Measurements from ENCODE around the gene ACIN1.
A peak's percentile ranks its signal among the peaks of the same experiment; 100 is the strongest.

Gene ACIN1

GRCh38 chr14:23105348-23105824 is 10.4 kb upstream of the ACIN1 start:
- no peak overlapping the region for H3K4me3 ChIP-seq (ENCODE audit: low read depth, low read length)
- TF ChIP-seq CTCF (conservative IDR thresholded peaks at IDR 0.05; ENCODE audit: low read depth, low read length): no peak
- no peak for DNase-seq (ENCODE audit: low read depth)

DNA sequence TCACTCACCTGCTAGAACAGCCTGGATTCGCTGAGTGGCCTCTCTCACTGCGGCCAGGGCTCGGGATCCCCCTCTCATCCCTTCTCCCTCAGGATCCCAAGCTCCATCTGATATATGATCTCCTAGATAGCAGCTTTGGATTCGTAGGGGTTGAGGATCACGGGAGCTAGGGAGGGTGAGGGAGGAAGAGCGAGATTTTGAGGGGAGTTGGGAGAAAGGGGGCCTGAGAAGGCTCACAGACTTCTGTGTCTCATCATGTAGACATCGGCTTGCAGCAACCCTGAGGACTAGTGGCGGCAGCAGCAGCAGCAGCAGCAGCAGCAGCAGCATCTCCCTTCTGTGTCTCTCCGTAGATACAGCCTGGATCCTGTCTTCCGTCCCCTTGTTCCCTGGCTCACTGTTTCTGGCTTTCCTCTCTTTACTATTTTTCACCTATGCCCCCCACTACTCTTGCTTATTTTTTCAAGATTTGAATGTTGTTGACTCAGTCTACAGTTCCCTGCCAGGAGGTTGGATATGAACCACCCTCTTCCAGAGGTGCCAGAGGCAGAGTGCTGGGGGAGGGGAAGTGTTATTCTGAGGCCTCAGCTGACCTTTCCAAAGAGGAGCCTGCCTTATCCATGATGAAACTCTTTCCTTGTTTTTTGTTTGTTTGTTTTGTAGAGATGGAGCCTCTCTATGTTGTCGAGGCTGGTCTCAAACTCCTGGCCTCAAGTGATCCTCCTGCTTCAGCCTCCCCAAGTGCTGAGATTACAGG is 9.8 kb upstream of the ACIN1 start, which contains the start of gene CIROP:
Gene CIROP (minus strand): TSS at position 399 of the 757 bp plus-strand sequence. CDS start 69 bp downstream, at position 330.
- TF ChIP-seq CTCF (conservative IDR thresholded peaks at IDR 0.05; ENCODE audit: low read depth, low read length): peak; percentile 18
- H3K4me3 ChIP-seq (ENCODE audit: low read depth, low read length): no peak within 1 kb of the TSS
- peak; percentile 33 for DNase-seq (ENCODE audit: low read depth)

- DNase-seq (ENCODE audit: low read depth): no peak
- no peak overlapping the region for H3K4me3 ChIP-seq (ENCODE audit: low read depth, low read length)
- no peak for TF ChIP-seq CTCF (conservative IDR thresholded peaks at IDR 0.05; ENCODE audit: low read depth, low read length)
Measured at GRCh38 chr14:23104070-23104590, 9.2 kb upstream of the ACIN1 start.

GRCh38 chr14:23103581-23103980 is 8.6 kb upstream of the ACIN1 start:
- DNase-seq (ENCODE audit: low read depth): no peak
- no peak overlapping the region for H3K4me3 ChIP-seq (ENCODE audit: low read depth, low read length)
- no peak for TF ChIP-seq CTCF (conservative IDR thresholded peaks at IDR 0.05; ENCODE audit: low read depth, low read length)

DNA sequence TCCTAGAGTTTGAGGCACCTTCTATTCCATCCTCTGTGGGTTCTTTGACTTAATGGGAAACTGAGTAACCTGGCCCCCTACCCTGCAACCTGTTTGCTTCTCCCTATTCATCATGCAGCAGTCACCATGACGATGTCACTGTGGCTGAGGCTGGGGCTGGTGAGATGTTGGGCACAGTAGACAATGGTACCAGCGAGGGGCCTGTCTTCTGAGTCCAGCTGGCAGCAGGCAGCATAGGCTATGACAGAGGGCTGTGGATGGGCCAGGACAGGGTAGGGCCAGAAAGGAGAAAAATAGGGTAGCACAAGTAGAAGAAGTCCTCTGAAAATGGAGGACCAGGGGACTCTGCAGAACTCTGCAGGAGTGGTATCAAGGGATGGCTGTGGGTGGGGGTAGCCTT is 7.9 kb upstream of the ACIN1 start:
- no peak for DNase-seq (ENCODE audit: low read depth)
- no peak for TF ChIP-seq CTCF (conservative IDR thresholded peaks at IDR 0.05; ENCODE audit: low read depth, low read length)
- no peak overlapping the region for H3K4me3 ChIP-seq (ENCODE audit: low read depth, low read length)

DNA sequence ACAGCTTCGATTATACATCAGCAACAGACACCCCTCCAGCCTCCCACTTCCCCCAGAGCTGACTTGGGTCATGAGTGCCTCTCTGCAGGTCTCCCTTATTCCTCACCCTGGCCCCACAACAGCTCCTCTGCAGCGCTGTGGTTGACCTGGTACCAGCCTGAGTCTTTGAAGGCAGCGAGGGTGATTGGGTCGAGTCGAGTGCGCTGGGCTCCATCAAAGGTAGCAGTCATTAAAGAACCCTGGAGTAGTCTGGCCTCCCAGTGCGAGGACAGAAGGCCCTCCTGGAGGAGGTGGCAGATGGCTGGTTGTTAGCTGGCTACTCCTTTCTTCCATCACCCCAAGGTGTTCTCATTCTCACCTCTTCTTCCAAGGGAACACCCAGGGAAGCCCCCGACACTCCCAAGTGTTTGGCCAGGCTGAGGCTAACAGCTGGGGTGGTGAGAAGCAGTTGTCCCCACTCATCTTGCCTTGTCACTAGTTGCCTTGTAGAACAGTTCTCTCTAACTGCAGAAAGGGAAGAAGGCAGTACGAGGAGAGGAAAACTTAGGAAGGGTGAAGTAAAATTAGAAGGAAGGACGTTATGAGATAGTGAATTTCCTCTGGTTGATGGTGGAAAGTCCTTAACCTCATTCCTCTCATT is 7.2 kb upstream of the ACIN1 start:
- no peak for TF ChIP-seq CTCF (conservative IDR thresholded peaks at IDR 0.05; ENCODE audit: low read depth, low read length)
- no peak for DNase-seq (ENCODE audit: low read depth)
- no peak overlapping the region for H3K4me3 ChIP-seq (ENCODE audit: low read depth, low read length)

All from choroid plexus epithelial cell (primary cell).